HepG2 (cell line): ENCODE data around the gene SMCO4.
"Not testable (repeated sequence)": the region's sequence is repeated elsewhere in the genome, so short reads cannot be mapped to it uniquely, and the experiment has no call there.

Experiments
- CTCF ChIP-seq: sonication (generic); formaldehyde crosslinking; IDR thresholded peaks from 2 replicates; pipeline ENCODE4 v1.5.0; 2020; ENCODE audit warnings: mild to moderate bottlenecking, missing genetic modification reagents, moderate library complexity
- HNRNPK ChIP-seq: fragments of 200-400 bp; formaldehyde crosslinking; IDR thresholded peaks from 2 replicates; pipeline ENCODE4 v1.6.1; 2018; ENCODE audit warnings: low read length, low read depth, moderate library complexity, mild to moderate bottlenecking; ENCODE audit not compliant: poor library complexity, severe bottlenecking
- IRF1 ChIP-seq: sonication (generic); formaldehyde crosslinking; IDR thresholded peaks from 2 replicates; pipeline ENCODE4 v1.4.0; 2020; ENCODE audit warnings: low read depth, mild to moderate bottlenecking, missing genetic modification reagents
- KLF16 ChIP-seq, 2 experiments: sonication (generic) in 1 of 2; formaldehyde crosslinking in 1 of 2; IDR thresholded peaks; 2 replicates each; pipeline versions ENCODE4 v1.6.1 to v1.8.0; 2016 to 2023; ENCODE audit warnings: missing genetic modification reagents in 2 of 2, missing compliant biosample characterization in 1 of 2
- ZFP36 ChIP-seq: fragments of 150-350 bp; IDR thresholded peaks from 2 replicates; pipeline ENCODE4 v1.6.1; 2018; ENCODE audit warnings: borderline replicate concordance, low read length, low read depth; ENCODE audit not compliant: partially characterized antibody
- ZFP37 ChIP-seq: sonication (generic); formaldehyde crosslinking; IDR thresholded peaks from 2 replicates; pipeline ENCODE4 v1.4.0; 2020; ENCODE audit warnings: missing genetic modification reagents, borderline replicate concordance
- ZNF670 ChIP-seq: sonication (generic); formaldehyde crosslinking; IDR thresholded peaks from 2 replicates; pipeline ENCODE4 v1.8.0; 2022; ENCODE audit warnings: mild to moderate bottlenecking, missing genetic modification reagents, borderline replicate concordance
- TF ChIP-seq, protein P1 (sequence below), 2 experiments: sonication (generic) in 1 of 2; formaldehyde crosslinking in 1 of 2; IDR thresholded peaks; 2 replicates each; pipeline versions ENCODE4 v1.5.1 to v1.6.1; 2011 to 2020; ENCODE audit warnings: borderline replicate concordance in 1 of 2, low read depth in 1 of 2, low read length in 1 of 2, mild to moderate bottlenecking in 1 of 2, missing genetic modification reagents in 1 of 2, moderate library complexity in 1 of 2

GRCh38 chr11:93463666-93464065 lies 79.5 kb downstream of the SMCO4 start:
- not testable (repeated sequence) for TF ChIP-seq ZFP36; ZFP37 (CRISPR knock-in tag); KLF16 (CRISPR knock-in tag; IDR thresholded peaks at IDR 0.05); HNRNPK; IRF1 (CRISPR knock-in tag); ZNF670 (CRISPR knock-in tag); CTCF (CRISPR knock-in tag)
- TF ChIP-seq, protein P1, sequence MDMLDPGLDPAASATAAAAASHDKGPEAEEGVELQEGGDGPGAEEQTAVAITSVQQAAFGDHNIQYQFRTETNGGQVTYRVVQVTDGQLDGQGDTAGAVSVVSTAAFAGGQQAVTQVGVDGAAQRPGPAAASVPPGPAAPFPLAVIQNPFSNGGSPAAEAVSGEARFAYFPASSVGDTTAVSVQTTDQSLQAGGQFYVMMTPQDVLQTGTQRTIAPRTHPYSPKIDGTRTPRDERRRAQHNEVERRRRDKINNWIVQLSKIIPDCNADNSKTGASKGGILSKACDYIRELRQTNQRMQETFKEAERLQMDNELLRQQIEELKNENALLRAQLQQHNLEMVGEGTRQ (IDR thresholded peaks at IDR 0.05; ENCODE audit: low read depth, low read length), result not testable (repeated sequence)
- TF ChIP-seq, protein P1 (CRISPR knock-in tag; IDR thresholded peaks at IDR 0.05; ENCODE audit: borderline replicate concordance), result not testable (repeated sequence)
